Endothelial cell (in vitro differentiated cells): ENCODE measurements around the gene ODAD4. TPM values are rescaled to one million over a fixed set of nuclear protein-coding genes. Genes with fewer than 3 reads are reported as not detected.

Experiments used
- DNase-seq: peaks from one replicate; pipeline ENCODE4 v3.0.0; 2021; ENCODE audit warnings: low spot score
- H3K27ac Mint-ChIP-seq: one replicate; pipeline ENCODE4 v1.8.0; 2021; ENCODE audit warnings: mixed read lengths, inconsistent platforms; ENCODE audit not compliant: unreplicated experiment
- H3K27me3 Mint-ChIP-seq: one replicate; pipeline ENCODE4 v1.8.0; 2021; ENCODE audit warnings: mild to moderate bottlenecking, moderate library complexity, mixed read lengths, inconsistent platforms; ENCODE audit not compliant: unreplicated experiment
- H3K36me3 Mint-ChIP-seq: one replicate; pipeline ENCODE4 v1.8.0; 2021; ENCODE audit warnings: mild to moderate bottlenecking, low read depth, mixed read lengths, inconsistent platforms; ENCODE audit not compliant: unreplicated experiment
- H3K4me1 Mint-ChIP-seq: one replicate; pipeline ENCODE4 v1.8.0; 2021; ENCODE audit warnings: mild to moderate bottlenecking, mixed read lengths, inconsistent platforms; ENCODE audit not compliant: unreplicated experiment
- H3K4me3 Mint-ChIP-seq: one replicate; pipeline ENCODE4 v1.8.0; 2021; ENCODE audit warnings: mild to moderate bottlenecking, mixed read lengths, inconsistent platforms; ENCODE audit not compliant: unreplicated experiment
- H3K9me3 Mint-ChIP-seq: one replicate; pipeline ENCODE4 v1.8.0; 2021; ENCODE audit warnings: mixed read lengths, inconsistent platforms; ENCODE audit not compliant: unreplicated experiment
- total RNA-seq: library from RNA; stranded (reverse); fragmentation: NEBNext Ultra II Directional; extraction: Animal tissue kit (Norgen Biotek cat#: 25700); gene quantifications from one replicate; pipeline ENCODE4 v1.2.1, GENCODE V29; 2021; ENCODE audit not compliant: unreplicated experiment
- TF ChIP-seq, protein P1 (sequence below): fragments of 200-600 bp; sonication (generic); IDR thresholded peaks from one replicate; pipeline ENCODE4 v1.5.0; 2021; ENCODE audit warnings: antibody characterized with exemption; ENCODE audit not compliant: unreplicated experiment

Gene ODAD4
- total RNA-seq, 1 donor from 2014 or later = 2.2 TPM

GRCh38 chr17:42000413-42001133, 70.2 kb downstream of the ODAD4 start:
- TF ChIP-seq, protein P1, sequence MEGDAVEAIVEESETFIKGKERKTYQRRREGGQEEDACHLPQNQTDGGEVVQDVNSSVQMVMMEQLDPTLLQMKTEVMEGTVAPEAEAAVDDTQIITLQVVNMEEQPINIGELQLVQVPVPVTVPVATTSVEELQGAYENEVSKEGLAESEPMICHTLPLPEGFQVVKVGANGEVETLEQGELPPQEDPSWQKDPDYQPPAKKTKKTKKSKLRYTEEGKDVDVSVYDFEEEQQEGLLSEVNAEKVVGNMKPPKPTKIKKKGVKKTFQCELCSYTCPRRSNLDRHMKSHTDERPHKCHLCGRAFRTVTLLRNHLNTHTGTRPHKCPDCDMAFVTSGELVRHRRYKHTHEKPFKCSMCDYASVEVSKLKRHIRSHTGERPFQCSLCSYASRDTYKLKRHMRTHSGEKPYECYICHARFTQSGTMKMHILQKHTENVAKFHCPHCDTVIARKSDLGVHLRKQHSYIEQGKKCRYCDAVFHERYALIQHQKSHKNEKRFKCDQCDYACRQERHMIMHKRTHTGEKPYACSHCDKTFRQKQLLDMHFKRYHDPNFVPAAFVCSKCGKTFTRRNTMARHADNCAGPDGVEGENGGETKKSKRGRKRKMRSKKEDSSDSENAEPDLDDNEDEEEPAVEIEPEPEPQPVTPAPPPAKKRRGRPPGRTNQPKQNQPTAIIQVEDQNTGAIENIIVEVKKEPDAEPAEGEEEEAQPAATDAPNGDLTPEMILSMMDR = no peak
- no peak overlapping the region for H3K27ac Mint-ChIP-seq
- H3K27me3 Mint-ChIP-seq = no peaks in the 10 kb centered on the region

DNA sequence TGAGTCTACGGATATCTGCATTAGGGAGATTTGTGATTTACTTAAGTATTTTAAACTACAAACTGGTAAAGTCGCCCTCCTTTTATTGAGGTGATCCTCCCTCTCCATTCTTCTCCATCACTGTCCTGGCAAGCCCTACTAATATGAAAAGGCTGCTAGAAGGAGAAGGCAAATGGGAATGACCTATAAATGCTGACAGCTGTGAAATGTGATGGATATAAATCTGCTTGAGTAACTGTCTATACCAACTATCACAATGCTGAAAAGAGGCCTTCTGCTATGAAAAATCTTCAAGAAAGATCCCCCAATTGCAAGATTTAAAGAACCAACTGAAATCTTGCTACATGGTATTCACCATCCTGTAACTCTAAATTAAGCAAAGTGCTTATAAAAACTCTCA, 71.3 kb downstream of the ODAD4 start:
- TF ChIP-seq, protein P1 = no peak
- Mint-ChIP-seq H3K27ac (no peak overlapping the region), H3K9me3 (no peaks in the 10 kb centered on the region), H3K4me3 (no peak overlapping the region), H3K4me1 (peaks cover 4% of the 10 kb centered on the region), H3K27me3 (no peaks in the 10 kb centered on the region), H3K36me3 (peaks cover 17% of the 10 kb centered on the region)
- no peak for DNase-seq

More at GRCh38 chr17:42000413-42001133, 70.2 kb downstream of the ODAD4 start:
- Mint-ChIP-seq H3K4me3 (no peak overlapping the region), H3K9me3 (no peaks in the 10 kb centered on the region), H3K36me3 (peaks cover 26% of the 10 kb centered on the region), H3K4me1 (peaks cover 4% of the 10 kb centered on the region)
- no peak for DNase-seq

- Mint-ChIP-seq H3K4me1 (peaks cover 4% of the 10 kb centered on the region), H3K27ac (no peak overlapping the region), H3K4me3 (no peak overlapping the region), H3K9me3 (no peaks in the 10 kb centered on the region), H3K27me3 (no peaks in the 10 kb centered on the region), H3K36me3 (peaks cover 17% of the 10 kb centered on the region)
- DNase-seq = no peak
- TF ChIP-seq, protein P1 = no peak
Measured at GRCh38 chr17:42002175-42002791, 71.9 kb downstream of the ODAD4 start.

DNA sequence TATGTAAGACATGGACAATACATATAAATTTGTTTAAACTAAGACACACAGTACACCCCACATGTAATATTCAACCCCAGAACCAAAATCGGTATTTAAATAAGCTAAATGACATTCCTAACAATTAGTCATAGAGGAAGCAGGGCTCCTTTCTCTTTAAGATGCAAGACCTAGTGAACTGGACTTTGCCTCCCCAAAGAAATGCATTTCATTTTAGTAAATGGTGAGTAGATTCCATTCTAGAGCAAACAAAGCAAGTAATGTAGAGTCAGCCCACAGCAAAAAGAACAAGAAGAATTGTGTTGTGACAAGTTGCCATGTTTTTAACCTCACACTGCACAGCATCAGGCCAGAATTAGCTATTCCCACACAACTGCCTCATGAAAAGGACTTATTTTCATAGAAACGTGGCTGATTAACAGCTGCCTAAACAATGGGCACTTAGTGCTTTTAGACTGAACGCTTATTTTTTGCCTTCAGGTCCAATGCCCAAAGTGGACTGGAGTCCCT, 72.4 kb downstream of the ODAD4 start:
- Mint-ChIP-seq H3K9me3 (no peaks in the 10 kb centered on the region), H3K4me3 (no peak overlapping the region), H3K27me3 (no peaks in the 10 kb centered on the region), H3K27ac (peak overlapping the region; percentile 14), H3K36me3 (peaks cover 17% of the 10 kb centered on the region), H3K4me1 (peaks cover 4% of the 10 kb centered on the region)
- TF ChIP-seq, protein P1 = no peak
- no peak for DNase-seq

DNA sequence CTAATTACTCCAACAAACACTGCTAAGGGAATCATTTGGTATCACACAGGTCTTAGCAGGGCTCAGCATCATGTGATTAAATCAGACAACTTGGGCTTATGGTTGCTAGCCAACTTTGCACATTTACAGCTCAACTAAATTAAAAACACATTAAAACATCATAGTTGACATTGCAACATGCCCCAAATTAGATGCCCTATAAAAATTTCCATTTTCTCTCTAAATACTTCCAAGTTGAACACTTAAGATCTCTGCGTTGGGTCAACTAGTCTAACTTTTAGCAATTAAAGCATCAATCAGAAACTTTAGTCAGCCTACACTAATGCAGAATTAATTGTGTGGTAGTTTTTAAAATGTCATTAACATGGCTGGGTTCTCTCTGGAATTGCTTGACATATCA, 74.7 kb downstream of the ODAD4 start:
- no peak for DNase-seq
- H3K4me3 Mint-ChIP-seq = no peak overlapping the region
- peaks cover 4% of the 10 kb centered on the region for H3K4me1 Mint-ChIP-seq
- H3K9me3 Mint-ChIP-seq = no peaks in the 10 kb centered on the region
- no peak overlapping the region for H3K27ac Mint-ChIP-seq
- H3K27me3 Mint-ChIP-seq = no peaks in the 10 kb centered on the region
- TF ChIP-seq, protein P1 = no peak
- peaks cover 11% of the 10 kb centered on the region for H3K36me3 Mint-ChIP-seq
